ENCODE data around the gene PTPRB.

PTPRB gene

DNA sequence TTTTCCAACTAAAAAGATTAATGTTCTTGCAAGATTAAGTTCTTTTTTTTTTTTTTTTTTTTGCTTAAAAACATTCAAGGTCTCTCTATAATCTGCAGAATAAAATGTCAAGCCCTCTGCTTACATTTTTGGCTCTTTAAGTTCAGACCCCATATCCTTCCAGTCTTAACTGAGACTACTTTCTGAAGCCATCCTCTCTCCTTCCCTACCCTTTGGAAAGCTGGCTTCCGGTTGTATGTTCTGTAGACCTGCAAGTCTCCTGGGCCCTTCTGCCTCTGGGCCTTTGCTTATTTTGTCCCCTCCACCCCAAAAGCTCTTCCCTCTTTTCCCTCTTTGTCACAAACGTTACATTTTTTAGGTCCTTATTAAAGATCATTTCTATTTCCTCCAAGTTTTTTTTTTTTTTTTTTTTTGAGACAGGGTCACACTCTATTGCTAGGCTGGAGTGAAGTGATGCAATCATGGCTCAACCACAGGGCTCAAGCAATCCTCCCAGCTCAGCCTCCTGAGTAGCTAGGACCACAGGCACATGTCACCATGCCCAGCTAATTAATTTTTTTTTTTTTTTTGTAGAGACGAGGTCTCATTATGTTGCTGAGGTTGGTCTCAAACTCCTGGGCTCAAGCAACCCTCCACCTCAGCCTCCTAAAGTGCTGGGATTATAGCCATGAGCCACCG is 46.5 kb downstream of the PTPRB start:
- no peak for DNase-seq

DNA sequence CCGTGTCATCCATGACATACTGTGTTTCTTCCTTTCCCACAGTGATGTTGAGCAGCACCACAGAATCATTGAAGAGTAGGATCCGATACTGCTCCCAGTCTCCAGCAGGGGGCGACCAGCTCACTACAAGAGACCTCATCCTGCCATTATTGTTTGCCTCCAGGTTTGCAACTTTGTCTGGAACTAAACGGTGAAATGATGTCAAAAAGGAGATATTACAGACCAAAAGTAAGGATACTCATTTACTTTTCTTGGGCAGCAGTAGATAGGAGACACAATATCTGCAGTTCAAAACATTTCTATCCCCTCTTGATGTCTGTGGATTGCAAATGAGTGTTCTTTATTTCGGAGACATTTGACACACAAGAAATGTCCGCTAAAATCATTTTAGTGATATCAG is 47.2 kb downstream of the PTPRB start:
- peak; percentile 60 to 69 for DNase-seq

DNA sequence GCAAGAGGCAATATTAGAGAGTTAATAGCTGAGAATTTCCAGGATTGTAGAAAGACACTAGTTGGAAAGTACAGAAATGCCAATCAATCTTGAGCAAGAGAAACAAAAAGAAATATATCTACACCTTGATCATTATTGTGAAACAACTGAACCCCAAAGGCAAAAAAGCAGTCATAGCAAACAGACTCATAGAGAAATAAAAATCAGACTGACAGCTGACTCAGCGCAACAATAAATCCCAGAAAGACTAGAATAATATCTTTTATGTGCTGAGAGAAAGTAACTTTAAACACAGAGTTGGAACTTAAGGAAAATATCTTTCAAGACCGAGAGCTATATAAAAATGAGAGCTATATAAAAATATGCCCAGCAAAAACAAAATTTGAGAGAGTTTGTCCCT is 52.9 kb downstream of the PTPRB start:
- no peak for DNase-seq

DNA sequence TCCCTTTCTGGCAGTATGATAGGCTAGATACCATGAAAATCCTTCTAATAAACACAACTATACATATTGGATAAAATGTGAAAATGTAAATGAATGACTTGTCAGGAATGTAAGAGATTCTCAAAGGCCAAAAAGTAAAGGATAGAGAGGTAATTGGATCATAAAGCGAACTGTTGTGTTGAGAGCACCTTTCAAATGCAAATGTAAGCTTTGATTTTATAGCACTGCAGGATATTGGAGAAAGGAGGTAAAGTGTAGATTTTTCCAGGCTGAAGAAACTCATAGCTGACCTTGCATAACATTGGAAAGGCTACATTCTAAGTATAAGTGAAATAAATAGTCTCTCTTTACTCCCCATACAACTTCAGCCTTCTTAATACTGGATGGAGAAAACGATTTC is 54.0 kb downstream of the PTPRB start:
- DNase-seq: no peak

DNA sequence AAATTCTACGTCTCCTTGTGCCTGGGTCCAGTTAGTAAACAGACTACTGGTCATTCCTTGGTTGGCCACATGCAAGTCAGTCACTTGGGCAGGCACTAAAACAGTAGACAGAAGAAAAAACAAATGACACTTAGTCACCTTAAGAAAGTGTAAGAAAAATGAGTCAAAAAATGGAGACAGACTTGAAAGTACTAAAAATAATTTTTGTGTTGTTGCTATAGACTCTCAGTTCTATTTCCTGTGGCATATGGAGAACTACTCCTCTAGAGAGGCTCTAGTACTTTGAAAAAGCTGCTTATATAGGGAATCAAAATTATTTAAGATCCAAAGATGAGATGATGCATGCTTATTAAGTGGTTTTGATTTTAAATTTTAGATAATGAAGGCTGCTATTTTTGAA is 56.0 kb downstream of the PTPRB start:
- no peak for DNase-seq

DNA sequence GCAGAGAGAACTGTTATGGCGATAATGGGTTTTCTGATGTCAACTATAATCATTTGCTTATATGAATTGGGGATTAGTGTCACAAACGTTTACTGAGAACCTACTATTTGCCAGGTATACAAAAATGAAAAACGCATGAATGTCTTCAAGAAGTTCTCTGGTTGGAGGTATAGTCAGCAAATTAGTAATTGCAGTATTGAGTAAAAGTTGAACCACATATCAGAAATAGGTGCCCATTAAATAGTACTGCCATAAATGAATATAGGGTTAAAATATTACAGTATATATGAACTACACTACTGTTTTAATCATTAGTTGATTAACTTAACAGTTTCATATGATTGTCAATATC is 60.0 kb downstream of the PTPRB start:
- DNase-seq: no peak

DNA sequence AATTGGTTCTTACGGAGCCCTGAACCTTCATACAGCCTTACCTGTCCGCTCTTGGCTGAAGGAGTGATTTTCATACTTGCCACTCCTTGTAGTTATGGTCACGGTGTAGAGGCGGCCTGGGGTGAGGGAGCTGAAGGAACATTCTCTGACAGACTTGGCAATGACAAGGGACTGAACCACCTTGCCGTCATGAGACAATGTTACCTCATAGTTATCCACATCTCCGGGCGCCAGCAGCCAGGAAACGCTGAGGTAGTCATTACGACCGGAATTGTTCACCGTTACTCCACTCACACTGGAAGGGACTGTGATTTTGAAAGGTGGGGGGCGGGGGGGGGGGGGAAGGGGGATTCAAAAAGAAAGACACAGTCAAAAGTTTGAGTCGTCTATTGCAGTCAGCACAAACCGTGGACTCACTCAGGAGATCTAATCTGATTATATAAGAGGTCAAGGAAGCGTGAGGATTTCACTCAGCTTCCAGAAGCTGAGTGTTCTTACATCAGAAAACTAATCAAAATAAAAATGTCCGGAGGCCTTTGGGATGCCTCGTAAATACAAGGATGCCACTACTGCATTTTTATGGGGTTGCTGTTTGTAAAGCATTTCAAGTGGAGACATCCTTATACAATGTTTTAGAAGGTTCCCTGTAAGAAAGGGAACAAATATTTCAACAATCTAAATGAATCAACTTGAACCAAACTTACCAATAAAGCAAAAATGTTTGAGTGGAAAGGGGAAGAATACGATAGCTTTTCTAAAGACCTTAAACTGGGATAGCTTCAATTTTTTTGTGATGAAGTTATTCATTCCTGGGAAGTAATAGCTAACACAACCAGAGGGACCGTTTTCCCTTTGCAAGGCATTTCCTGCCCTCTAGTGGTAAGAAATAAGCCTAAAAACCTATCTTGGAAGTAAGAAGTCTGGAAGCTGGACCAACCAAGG is 60.6 kb downstream of the PTPRB start:
- no peak for DNase-seq

DNA sequence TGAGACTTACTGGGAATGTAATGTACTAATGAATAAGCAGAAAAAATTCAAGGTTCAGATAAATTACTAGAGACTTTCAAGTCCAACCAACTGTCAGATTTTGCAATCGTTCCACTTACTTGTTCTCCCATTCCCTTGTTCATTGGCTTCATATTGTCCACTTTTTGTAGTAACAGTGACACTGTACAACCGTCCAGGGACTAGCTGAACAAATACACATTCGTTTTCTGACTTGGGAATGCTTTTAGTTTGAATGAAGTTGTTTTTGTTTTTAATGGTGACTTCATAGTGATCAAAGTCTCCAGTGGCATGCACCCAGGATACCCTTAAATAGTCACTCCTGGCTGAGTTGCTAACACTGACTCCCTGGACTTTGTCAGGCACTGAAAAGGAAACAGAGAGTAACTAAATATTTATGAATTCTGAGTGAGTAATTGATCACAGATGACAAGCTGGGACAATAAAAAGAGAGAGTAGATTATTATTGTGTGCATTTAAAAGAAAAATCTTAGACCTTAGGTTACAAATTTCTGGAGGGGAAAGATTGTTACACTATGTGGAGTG is 65.4 kb downstream of the PTPRB start:
- DNase-seq: no peak

DNA sequence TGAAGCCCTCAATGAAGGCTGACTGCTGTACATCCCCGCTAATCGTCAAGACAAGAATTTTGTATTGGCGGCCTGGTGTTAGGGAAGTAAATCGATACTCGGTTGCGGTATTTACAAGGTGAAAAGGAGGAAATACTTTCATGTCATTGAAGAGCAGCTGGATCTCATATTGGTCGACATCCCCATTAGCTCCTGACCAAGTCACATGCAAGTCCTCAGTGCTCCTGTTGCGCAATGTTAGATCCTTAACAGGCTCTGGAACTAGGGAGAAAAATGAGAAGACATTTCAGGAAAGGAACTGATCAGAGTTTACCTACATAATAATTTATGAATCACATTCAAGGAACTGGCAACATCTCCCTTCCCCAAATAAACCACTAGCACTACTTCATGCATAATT is 66.2 kb downstream of the PTPRB start:
- DNase-seq: no peak

DNA sequence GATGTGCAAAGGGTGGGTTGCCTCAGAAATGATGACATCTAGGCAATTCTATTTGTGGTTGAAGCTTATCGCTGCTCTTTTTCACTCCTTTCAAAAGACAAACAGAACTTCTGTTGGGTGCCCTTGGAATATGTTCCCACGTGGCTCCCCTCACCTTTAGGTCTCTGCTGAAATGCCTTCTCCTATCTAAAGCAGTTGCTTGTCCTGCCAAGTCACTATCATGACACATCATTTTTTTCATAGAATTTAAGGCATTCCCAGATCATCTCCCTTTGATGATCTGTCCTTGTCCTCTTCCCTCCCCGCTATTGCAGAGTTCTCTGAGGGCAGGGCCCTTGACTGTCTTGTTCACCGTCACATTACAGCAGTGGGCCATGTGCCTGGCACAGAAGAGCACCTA is 75.7 kb downstream of the PTPRB start:
- no peak for DNase-seq

DNA sequence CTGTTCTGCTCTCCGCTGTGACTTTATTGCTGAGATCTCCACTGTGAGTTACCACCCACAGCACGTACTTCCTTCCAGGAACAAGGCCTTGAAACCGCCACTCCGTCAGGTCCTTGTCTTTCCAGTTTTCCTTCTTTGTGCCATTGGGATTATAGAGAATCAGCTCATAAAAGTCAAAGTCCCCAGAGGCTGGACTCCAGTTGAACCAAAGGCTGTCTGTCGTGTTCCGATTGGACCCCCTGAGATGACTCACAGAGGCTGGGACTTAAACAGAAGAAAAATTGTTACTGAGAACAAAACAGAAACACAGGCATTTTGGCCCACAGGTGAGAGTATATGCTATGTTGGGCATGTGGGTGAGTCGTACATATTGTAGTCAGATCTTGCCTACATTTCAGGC is 76.6 kb downstream of the PTPRB start:
- DNase-seq: no peak

DNA sequence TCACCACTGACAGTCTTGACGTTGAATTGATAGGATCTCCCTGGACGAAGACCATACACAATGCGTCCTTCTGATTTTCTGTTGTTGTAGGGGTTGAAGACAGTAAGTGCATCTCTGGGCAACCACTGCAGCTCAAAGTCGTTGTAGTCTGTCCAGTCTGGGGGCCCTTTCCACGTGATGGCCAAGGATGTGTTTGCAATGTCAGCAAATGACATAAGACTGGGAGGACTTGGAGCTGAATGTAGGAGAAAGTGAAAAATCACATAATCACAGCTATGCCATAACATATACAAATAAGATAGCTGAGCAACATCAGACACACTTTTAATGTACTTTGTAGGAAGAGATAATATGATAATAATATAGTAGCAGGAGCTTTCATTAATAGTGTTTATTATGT is 77.8 kb downstream of the PTPRB start:
- no peak for DNase-seq

DNA sequence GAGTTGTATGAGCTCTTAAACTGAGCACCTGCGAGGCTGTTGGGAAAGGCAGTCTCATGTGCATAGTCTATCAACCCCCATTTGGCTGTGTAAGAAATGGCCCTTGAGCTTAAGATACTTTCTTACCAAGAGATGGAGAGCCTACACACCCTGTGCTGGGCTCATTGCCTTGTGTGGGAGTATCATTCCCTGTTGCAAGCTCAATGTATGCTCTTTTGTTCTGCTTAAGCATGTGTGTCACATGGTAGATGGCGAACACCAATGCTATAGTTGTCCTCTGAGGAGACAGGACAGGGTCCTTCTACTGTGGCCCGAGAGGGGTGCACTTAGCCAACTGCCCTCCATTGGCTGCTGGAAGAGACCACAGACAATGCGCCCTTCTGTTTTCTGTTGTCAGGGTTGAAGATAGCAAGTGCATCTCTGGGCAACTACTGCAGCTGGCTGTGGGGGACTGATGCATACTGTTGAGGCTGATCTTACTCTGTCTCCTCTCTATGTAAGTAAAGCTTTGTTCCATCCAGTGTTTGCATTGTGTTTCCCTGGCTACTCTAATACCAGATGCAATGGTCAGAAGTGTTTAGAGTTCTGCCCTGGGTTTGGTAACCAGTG is 79.5 kb downstream of the PTPRB start:
- no peak for DNase-seq

DNA sequence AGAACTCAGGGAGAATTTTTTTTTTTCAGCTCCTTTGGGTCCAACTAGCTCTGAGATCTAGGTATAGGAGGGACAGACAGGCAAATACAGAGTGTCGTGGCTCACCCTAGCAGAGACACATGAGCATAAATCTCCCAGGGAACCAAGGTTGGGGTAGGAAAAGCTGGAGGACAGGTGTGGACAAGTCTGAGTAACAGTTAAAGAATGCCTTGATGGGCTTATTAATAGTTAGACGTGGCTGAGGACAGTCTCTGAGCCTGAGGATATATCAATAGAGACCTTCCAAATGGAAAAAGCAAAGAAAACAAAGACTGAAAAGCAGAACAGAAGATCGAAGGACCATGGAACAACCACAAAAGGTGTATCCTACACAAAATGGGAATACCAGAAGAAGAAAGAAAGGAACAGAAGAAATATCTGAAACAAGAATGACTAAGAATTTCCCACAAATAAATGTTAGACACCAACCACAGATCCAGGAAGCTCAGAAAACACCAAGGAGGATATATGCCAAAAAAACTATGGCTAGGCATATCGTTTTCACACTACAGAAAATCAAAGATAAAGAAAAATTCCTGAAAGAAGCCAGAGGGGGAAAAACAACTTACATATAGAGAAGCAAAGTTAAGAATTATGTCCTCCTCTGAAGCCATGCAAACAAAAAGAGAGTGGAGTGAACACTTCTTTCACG is 80.9 kb downstream of the PTPRB start:
- DNase-seq: no peak

DNA sequence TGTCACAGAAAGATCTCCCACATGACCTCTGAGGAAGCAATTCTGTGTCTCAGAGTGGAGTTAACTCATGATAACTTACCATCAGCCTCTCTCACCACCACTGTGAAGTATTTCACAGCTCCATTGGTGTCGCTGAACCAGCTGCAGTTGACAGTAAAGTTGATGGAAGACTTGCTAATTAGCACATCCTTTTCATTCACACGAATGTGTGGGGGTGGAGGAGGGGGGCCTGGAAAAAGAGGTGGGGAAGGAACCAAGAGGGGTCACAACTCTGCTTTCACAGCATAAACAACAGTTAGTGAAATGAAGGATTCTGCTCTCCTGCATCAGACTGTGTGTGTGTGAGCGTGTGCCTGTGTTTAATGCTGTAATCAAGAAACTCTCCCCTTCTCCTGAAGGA is 82.1 kb downstream of the PTPRB start:
- DNase-seq: no peak

DNA sequence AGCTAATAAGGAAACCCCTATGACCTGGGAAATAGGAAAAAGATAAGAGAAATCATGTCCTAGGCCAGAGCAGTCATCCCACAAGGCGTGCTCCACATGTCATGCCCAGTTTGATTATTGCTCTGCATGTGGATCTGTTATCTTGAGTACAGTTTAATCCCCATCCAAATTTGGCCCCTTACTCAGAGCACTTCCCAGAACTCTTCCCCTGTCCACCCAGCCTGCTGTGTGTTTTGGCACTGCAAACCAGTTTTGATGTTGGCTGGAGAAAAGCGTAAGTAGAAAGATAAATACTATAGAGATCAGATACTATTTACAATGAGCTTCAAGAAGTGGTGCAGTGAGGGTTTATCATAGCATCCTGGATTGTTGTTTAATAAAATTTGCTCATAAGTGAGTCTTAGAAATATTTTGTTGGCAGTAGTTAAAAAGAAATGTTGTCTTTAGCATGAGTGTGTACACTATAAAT is 83.8 kb downstream of the PTPRB start:
- DNase-seq: no peak

DNA sequence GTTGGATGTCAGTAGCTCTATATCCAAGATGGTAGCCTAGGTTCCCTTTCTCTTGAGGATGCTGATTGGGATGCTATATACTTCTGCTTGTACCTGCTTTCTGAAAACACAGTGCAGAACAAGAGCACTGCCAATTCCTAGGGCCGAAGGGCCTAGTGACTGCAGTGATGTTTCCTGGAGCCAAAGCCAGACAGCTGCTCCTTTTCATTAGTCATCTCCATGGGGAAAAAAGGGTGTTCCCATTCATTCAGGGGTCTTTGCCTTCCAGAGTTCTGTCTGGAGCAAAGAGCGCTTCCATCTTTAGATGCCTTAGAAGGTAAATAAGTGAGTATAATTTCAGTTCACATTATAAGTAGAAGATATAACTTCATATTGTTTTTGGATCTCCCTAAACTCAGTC is 85.5 kb downstream of the PTPRB start:
- DNase-seq: no peak

DNA sequence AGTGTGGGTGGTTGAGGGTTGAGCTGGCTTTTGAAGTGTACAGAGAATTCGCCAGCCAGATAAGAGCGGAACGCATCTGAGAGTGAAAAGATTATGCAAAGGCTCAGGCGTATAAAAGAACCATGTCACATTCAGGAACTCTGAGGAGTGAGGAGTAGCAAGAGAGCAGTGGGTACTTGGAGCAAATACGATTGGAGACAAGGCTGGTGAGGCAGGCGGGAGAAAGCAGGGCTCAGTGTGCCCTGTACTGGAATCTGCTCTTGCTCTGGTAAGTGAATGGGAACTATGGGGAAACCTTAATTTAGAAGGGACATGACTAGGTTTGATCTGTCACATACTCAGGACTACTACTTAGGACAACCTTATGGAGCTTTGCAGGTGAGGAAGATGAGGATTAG is 87.0 kb downstream of the PTPRB start:
- no peak for DNase-seq

DNA sequence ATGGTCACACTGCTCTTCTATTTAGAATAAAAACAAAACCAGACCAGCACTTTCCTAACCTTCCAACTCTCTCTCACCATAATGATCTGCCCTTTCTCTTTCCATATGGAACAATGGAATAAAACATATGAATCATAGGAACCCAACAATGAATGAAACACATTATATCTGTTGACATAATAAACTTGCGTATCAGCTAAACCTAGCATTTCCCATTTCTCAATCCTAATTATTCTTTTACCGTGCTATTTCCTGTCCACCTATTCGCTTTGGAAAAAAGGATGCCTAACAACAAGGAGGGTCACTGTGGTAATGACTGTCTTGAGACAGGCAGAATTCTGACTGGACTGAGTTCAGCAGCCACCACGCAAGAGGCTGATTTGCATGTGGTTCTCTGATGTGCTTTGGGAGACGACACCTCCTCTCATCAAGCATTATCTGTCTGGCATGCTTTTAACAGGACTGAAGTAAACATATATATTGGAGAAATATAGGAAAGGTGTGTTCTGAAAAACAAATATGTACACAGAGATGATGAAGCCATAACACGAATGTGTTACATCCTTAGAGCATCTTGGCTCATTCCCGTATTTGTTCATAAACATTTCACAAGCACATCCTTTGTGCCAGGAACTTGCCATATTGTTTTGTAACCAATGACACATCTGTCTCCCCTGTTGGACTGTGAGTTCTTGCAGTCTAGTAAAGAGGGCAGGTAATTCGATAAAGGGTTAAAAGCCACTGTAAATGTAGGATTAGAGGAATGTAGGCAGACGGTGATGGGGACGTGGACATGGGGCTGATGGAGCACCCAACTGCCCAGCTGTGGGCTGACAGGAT is 87.7 kb downstream of the PTPRB start:
- no peak for DNase-seq

DNA sequence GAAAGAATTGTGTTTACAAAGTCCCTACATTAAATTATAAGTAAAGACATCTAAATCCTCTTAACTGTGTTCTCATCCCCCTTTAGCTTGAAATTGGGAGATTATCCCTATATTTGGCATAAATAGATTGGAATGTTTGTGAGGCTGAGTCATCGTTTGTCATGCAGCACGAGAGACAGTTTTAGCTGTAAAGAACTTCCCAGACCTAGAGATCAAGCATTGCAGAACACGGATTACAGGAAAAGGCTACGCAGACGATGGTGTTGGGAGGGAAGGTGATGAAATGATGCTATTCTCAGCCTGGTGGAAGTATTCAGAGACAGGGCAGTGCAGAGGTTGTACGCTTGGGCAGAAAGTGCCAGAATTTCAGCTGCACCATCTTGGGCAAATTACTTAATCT is 93.8 kb downstream of the PTPRB start:
- no peak for DNase-seq

DNA sequence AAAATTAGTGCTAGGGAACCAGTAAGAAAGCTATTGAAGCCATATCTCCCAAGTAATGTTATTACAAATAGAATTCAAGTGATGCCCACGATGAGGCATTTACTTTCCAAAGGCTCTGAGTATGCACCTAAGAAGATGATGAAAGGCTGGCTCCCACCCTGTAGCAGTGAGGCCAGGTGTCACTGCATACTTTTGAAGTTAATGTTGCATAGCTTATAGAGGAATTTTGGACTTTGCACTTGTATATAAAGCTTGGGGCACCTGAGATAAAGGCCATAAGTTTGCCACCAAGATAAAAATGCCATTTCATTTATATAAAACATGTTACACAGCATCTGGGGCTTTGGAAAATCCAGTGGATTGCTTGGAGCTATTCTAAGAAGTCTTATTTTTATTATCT is 96.2 kb downstream of the PTPRB start:
- no peak for DNase-seq

DNA sequence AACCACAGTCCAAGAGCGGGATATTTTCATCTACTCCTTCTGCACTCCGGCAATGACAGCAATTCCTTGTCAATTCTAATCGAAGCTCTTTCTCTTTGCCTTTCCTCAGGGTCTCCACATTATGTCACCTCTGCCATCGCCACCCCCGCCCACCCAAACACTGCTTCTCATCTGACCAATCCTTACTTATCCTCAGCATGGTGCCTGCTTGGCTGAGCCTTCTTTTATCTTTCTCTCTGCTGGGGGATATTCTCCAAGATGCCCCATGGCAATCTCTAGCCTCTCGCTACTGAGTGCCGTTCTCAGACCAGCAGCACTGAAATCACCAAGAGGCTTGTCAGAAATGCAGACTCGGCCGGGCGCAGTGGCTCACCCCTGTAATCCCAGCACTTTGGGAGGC is 100.6 kb downstream of the PTPRB start:
- DNase-seq: no peak

Measured in stimulated activated CD4-positive, alpha-beta T cell treated with anti-CD3 and anti-CD28 coated beads, Interleukin-2, amount 100 ng/mL, for 24 hours (primary cell).